Right renal pelvis (tissue), 4 donors: Measurements from ENCODE around the gene CCKAR. TPM values are rescaled to one million over a fixed set of nuclear protein-coding genes. Genes with fewer than 3 reads are reported as not detected.
A peak's percentile ranks its signal among the peaks of the same experiment; 100 is the strongest.

Experiments used
- DNase-seq, 4 donors: peaks; one replicate each; pipeline ENCODE4 v3.0.0-alpha.2; 2013; ENCODE audit warnings: low read depth in 4 of 4, low spot score in 3 of 4, missing footprints in 1 of 4
- polyA plus RNA-seq, 4 donors: library from polyadenylated mRNA; unstranded; fragments of 120-200 nt; gene quantifications; one replicate each; pipeline ENCODE4 v1.2.1, GENCODE V29; 2013; ENCODE audit not compliant: insufficient read length in 4 of 4

The CCKAR gene
- polyA plus RNA-seq, 4 donors = 0.05 to 0.10 TPM; not detected in 2

DNA sequence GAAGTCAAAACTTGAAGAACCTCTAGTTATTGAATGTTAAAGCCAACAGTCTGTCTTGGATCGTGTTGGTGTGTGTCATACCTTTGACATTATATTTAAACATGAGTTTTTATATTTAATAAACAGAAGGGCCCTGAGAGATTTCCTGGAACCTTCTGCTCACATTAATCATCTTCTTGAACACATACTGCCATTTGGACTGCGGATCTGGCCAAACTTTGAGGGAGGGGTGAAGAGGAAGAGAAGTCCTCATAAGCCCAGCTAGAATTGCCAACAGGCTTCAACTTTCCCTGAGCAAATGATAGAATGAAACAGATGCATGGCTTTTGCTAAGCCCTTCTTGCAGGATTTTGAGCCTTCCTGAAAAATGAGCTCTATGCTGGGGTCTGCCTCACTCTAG, 27.4 kb downstream of the CCKAR start:
- no peak for DNase-seq

DNA sequence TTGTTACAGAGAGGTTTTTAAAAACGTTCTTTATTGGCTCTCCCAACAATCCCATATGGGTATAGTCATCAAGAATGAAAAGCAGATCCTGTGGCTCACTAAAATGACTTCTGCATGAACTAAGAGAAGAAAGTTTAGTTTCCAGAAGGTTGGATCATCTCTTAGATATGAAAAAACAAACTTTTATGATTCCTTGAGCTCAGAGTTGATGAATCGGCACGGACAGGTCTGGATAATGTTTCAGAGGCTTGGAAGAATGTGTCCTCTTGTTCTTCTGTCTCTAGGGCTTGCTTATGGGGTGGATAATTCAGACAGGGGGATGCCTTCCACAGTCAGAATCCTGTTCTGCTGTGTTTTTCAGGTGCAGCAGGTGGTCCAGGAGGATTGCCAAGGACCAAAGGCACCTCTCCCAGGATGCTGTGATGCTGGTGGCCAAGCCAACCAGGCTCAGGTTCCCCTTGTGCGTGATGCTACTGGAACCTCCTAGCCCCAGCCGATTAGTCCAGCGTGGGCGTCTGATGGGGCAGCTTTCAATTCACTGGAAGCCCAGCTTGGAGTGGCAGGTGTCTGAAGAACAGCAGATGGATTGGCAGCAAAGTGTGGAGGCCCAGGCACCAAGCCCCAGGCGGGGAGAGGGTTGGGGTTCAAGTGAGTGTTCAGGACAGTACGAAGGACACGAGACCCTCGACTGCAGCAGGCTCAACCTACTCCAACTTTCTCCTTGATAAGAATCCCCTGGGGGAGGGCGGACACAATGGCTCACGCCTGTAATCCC, 30.3 kb downstream of the CCKAR start:
- no peak for DNase-seq

DNA sequence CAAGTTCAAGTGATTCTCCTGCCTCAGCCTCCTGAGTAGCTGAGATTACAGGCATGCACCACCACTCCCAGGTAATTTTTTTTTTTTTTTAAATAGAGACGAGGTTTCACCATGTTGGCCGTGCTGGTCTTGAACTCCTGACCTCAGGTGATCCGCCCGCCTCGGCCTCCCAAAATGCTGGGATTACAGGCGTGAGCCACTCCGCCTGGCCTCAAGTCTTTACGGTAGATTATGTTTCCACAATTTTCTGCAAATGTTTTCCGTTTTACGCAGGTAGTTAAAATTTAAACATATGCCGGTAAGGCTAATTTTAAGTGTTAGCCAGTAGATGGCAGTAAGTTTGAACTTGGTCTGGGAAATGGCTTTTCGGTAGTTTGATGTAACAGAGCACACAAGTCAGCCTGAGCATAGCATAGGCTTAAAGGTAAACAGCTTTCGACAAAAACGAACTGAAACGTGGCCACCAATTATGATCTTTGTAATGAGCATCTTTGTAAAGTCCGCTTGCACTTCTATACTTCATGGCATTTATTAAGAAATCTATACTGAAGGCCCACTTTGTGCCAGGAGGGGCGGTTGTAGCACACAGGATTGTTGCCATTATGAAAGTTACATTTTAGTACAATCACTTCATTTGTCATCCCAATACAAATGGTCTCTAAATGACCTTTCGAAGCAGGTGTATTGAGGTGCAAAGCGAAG, 31.1 kb downstream of the CCKAR start:
- peak in 2 of 4 donors; percentile 18 for DNase-seq

DNA sequence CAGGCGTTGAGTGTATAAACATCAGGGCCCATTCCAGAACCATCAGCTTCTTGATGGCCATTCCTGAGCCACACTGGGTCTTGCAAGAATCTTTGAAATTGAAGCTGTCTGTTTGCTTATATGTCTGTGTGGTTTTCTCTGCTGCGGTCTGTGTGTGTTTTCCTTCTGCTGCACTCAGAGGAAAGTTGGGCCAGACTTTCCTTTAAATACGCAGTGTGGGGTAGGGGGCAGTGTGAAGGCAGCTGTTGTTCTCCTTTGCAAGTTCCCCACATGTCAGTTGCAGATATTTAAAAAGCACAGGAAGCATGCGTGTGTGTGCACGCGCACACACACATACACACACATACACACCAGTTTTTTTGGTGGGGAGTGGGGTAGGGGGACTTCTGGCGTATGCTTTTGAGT, 32.1 kb downstream of the CCKAR start:
- no peak for DNase-seq

DNA sequence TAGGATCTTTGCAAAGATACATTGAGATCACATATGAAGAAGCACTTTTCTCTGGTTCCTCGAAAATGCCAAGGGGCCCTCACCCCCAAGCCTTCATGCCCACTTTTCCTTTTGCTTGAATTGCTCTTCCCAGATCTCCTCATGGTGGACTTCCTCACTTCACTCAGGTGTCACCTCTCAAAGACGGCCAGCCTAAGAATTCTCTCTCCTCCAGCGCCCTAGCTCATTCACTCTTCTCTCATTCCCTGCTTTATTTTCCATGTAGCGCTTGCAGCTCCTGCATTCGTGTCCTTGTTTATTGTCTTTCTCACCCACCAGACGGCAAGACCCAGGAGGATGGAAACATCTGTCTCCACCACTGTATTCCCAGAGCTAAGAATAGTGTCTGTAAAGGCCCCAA, 32.9 kb downstream of the CCKAR start:
- DNase-seq = no peak

DNA sequence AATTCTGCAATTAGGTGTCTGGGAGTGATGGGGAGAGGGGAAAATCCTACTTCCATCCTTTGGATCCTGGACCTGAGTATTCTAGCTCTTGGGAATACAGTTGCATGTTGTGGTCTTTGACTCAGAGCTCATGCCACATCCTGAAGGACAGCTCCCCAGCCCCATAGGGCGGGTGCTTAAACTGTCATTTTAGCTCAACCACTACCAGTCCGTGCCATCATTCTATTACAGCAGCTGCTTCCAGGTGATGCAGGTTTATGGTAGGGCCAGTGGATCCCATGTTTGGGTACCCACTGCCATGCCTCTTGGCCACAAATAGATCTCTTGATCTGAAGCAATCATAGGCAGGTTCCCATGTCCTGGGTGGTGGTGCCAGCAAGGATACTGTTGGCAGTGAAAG, 34.7 kb downstream of the CCKAR start:
- DNase-seq = no peak

DNA sequence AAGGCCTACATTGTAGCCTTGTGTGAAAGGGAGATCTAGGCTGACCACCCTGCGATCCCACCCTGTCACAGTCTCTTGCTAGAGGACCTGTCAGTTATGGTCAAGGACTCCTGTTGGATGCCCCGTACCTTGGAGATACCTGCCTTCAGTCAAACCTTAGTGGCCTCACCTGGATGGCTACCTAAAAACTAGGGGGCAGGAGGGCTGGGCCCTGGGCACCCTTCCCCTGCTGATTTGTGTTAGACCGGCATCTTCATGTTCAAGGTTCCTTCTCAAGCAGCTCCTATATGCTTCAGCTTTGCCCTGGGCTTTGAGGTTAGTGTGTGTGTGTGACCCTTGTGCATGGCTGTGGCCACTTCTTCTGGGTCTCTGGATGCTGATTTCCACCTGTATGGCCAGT, 35.3 kb downstream of the CCKAR start:
- DNase-seq = no peak

DNA sequence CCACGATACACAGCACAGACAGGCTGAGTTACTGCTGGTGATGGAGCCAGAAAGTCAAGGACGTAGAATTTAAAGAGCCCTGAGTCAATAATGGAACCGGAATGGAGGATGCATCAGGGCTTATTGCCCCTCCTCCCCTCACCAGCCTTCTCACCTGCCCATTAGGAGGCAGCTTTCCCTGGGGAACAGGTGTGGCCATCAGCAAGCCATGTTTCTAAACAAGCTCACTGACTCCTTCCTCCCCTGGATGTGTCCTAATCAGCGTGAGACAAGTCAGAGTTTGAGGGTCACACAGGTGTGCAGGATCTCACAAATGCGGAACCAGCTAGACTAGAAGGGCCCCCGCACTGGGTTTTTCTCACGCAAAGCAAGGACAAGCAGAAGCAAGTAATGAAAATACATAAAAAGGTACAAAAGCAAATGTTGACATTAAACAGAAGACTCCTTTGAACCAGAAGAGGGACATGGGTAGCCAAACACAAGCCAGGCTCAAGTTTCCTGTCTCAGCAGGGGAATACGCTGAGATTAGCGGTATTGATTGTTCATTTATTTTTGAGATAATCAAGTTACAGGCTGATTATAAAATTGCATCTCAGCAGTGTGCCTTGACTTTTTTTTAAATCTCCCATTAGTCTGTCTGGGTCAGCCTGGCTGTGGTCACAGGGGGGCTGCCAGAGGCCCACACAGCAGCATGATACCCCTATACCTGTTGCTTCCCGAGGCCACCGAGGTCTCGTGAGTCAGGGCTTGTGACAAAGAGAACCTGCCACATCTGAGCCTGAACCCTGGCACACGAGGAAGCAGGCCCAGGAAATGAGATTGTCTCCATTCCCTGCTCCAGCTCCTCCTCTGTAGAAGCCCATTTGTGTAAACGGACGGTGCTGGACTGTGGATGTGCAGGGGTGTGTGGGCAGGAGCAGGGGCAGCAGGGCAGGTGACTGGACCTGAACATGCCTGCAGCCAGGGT, 37.4 kb downstream of the CCKAR start:
- no peak for DNase-seq

DNA sequence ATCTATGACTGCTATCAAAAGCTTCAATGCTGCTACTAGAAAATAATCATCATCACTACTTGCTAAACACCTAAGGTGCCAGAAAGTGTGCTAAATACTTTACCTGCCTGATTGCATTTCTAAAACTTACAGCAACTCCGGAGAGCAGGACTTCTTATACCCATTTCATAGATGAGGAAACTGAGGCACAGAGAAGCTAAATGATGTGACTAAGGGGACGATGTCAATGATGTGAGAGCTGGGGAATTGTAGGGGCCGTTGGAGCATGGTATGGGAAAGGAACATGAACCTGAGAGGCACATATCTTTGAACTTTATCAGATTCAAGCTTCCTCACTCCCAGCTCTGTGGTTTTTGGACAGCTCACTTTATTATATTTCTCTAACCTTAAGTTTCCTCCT, 38.7 kb downstream of the CCKAR start:
- no peak for DNase-seq

DNA sequence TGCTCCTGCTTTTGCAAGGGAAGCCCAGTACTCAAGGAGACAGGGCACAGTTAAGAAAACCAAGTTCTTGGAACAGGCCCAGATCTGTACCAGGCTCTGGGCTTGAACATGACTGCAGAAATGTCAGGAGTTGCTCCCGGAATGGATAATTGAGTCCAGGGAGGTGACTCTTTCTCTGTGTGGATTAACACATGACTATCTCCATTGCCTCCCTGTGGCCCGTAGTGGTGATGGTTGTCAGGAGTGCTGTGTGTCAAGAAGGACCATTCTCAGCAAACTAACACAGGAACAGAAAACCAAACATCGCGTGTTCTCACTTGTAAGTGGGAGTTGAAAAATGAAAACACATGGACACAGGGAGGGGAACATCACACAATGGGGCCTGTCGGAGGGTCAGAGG, 39.9 kb downstream of the CCKAR start:
- DNase-seq = no peak

DNA sequence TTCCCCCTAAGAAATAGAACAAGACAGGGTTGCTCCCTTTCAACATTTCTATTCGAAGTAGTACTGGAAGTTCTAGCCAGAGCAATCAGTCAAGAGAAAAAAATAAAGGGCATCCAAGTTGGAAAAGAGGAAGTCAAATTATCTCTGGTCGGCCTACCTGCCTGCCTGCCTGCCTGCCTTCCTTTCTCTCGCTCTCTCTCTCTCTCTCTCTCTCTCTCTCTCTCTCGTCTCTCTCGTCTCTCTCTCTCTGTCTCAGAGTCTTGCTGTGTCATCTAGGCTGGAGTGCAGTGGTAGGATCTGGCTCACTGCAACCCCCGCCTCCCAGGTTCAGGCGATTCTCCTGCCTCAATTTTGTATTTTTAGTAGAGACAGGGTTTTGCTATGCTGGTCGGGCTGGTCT, 42.9 kb downstream of the CCKAR start:
- DNase-seq = no peak

DNA sequence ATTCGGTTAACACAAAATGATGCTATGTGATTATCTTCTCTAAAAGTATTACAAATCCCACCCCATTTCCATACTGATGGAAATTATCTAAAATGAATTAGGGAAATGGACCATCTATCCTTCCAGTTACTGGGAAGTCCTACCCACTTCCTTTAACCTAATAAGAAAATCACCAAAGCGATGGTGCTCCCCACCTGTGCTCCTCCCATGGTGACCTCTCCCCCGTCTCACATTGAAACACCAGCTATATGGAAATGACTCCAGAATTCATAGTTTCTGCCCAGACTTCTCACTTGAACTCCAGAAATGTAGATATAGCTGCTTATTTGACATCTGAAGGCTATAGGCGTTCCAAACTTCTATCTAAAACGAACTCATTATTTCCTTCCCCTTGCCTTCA, 48.5 kb downstream of the CCKAR start:
- DNase-seq = no peak

DNA sequence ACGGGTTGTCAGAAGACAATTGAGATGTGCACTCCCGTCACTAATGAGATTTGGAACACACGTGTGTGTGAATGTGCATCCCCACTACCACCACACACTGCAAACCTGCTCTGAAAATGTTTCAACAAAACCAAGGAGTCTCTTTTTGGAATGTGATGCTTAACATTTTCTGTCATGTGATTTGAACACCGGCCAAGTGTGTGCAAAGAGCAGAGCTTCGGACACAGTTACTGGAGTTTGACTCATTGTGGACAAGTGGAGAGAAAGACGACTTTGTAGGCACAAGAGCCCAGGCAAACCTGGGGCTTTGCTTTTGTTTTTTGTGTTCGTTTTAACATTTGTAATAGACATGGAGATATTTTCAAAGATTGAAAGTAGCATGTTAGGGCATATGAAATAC, 49.2 kb downstream of the CCKAR start:
- DNase-seq = no peak

DNA sequence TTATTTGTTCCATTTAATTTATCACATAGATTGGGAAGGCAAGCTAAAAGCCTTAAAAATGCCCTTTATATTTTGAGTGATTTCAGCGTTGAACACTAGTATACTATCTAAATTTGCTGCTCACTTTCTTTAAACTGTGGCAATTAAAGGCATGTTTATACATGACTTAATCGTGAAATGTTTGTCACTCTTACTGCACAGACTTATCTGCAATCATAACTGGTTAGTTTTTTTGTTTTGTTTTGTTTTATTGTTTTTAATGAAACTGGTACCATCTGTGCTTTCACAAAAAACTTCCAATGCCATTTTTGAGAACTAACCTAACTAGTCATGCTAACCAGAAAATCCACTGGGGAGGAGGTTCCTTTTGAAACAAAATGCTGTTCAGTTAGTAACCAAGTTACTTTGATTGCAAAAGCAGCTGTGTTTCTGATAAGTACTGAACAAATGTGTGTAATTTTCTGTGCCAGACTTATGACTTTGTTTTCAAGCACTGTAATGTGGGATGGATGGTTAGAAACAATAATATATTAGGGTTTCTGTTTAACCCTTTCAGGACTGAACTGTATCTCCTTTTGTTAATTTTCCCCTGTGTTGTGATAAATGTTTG, 56.1 kb downstream of the CCKAR start:
- no peak for DNase-seq

DNA sequence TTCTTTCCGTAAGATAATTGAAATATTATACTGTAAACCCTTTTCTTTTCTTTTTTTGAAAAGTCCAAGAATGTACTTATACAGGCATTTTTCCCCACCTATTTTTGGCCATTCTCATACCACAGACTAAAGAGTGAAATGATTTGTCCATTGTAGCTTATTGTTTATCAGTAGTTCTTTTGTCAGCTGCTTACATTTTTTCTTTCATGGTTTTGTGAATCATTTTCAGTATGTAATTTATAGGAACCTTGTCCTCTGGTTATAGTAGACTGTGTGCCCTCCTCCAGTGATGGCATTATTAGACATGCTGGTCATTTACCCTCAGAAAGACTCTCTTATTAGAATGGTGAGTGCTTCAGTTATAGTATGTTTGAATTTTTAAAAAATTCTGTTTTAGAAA, 56.7 kb downstream of the CCKAR start:
- DNase-seq = no peak

DNA sequence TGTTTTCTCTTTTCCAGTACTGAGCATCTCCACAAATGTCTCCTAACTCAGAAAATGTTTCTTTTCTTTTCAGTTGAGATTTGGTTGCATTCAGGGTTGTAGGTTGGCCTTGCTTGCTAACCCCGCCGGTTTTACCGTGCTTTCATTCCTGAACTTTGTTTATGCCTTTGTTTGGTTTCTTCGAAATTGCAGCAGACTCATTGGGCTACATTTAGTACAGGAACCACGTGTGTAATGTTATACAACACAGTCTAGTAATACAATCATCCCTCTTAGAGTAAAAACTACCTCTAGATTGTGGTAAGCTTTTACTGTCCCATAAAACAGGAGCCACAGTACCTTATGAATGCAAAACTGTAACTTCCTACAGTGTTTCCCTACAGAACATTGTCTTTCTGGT, 57.9 kb downstream of the CCKAR start:
- no peak for DNase-seq

DNA sequence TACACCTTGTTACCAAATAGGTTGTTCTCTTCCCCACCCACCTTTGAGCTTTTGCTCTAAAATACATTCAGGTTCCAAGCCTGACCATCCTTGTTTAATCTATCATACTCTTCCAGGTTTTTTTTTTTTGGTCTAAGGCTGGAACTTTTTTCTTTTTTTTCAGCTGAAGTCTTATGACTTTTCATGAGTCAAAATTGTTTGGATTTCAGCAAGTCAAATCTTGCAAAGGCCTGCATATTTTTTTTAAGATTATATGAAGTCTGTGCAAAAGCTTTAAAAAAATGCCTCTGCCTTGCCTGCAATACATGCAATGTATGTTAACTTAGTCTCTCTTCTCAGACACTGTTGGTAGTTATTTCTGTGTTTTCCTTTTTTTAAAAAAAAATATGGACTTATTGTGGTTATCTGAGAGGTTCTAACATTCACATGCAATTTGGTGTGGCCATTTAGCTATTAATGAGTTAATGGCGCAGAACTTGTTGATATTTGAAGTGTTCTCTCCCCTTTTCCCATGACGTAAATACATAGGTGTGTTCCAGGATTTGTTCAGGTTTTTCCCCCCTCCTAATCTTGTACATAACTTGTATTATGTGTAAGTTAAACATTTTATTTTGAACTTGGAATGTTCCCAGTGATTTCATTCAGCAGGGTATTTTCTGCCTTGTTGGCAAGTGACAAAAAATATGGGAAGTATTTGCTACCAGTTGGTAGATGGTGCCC, 58.7 kb downstream of the CCKAR start:
- DNase-seq = no peak
